Activated CD4-positive, alpha-beta T cell treated with anti-CD3 and anti-CD28 coated beads for 4 hours (primary cell): ENCODE measurements around the gene CAMKK1.

ENCODE experiments used
- DNase-seq, 2 donors: peaks; one replicate each; pipeline ENCODE4 v3.0.0-alpha.2; 2020

CAMKK1 gene

DNA sequence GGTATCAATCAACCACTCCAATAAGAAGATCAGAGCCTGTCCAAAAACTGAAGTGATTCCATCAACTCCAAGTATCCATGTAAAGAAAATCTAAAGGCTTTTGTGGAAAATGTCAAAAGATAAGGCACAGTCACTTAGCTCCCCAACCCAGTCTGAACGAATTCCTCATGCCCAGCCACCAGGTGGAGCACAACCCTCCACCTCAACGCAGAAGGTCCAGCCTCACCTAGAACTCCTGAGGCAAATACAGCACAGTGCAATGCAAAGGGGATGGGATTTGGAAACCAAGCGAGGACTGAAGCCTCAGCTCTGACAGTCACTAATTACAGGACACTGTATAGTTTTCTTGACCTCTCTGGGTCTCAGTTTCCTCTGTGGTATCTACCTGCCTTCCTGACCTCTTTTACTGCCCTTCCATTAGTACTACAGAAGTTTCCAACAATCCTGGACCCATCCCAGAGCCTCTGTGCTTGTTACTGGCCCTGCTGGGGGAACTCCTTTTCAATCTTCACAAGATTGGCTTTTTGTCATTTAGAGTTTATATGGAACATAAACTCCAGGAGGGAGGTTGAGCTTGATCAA, 48.8 kb downstream of the CAMKK1 start:
- peak; percentile 41 to 44 for DNase-seq

DNA sequence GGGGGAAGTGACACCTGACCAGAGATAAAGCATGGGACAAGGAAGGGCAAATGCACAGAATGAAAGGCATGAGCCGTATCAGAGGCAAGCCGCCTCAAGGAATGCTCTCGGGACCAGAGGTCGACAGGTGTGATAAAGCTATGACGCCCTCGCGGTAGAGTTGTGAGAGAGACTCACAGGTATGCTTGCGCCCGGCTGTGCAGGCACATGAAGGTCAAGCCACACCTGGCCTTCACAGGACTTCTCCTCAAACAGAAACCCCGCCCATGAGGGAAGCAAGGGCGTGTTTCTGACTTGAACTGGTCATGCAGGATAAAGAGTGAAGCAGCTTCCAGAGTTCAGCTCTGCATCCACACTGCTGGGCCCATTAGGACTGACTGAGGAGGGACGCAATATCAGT, 54.6 kb downstream of the CAMKK1 start:
- no peak for DNase-seq

DNA sequence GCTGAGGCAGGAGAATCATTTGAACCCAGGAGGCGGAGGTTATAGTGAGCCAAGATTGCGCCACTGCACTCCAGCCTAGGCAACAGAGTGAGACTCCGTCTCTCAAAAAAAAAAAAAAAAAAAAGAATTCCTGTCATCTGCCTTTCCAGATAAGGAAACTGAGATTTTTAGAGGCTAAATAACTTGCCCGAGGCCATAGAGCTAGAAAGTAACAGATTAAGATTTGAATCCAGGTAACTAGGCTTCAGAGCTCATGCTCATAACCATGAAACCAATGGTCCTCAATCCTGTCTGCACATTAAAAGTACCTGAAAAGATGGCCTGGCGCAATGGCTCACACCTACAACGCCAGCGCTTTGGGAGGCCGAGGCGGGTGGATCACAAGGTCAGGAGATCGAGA, 56.3 kb downstream of the CAMKK1 start:
- no peak for DNase-seq

DNA sequence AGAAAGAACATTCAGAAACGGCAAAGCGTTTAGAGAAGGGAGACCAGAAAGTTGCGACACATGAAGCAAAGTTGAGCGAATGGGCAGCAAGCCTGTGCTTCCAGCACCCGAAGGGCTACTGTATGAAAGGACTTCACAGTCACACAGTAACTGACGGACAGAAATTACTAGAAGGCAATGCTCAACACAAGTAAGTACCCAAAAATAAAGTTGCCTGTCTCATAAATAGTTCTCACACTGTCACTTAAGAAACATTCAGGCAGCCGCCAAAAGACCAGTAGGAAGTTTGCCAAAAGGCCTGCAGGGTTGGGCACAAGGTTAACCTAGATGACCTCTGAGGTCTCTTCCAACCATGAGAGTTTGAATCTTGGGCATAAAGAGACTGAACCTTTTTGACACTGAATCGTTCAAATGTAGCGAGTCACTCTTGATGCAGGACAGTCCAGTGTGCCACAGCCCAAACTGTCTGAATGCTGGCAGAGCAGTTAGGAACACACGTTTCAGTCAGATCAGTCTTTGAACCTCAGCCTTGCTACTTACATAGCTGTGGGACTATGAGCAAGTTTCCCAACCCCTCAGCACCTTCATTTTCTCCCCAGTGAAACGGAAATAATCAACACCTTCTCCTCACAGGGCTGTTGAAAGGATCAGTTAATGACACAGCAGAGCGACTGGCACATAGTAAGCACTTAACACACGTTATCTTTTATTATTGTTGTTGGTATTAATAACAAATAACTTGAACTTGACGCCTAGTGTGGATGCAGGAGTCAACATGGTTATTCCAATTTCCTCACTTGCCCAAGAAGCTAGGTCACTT, 57.2 kb downstream of the CAMKK1 start:
- no peak for DNase-seq

DNA sequence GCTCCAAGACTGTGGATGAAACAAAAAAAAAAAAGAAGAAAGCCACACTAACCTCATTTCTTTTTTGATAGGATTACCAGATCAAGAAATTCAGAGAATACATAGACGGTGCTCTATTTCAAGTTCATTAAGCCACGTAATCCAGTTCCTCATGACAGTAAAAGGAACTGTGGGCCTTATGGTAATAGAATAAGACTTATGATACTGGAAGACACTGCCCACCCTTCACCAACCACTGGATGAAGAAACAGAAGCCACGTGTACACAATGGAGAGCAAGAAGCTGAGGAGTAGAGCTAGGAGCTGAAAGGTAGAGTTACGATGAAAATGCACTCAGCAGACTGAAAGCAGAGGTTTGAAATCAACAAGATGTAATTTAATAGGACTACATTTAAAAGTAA, 58.0 kb downstream of the CAMKK1 start:
- no peak for DNase-seq

DNA sequence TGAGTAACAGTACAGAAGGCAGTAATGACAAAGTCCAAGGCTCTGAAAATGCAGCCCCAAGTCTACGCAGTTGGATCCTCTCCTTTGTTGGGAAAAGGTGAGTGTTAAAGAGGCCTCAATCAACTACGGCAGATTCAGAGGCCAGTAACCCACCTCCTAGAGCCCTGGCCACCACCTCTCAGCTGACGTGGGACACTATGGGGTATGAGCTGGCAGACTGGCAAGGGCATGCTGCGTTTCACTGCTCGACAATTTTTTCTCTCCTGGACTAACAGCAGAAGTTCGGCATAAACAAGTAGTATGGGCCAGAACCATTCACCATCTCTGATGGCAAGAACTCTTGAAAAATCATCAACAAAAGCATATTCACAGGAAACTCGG, 64.0 kb downstream of the CAMKK1 start:
- no peak for DNase-seq

DNA sequence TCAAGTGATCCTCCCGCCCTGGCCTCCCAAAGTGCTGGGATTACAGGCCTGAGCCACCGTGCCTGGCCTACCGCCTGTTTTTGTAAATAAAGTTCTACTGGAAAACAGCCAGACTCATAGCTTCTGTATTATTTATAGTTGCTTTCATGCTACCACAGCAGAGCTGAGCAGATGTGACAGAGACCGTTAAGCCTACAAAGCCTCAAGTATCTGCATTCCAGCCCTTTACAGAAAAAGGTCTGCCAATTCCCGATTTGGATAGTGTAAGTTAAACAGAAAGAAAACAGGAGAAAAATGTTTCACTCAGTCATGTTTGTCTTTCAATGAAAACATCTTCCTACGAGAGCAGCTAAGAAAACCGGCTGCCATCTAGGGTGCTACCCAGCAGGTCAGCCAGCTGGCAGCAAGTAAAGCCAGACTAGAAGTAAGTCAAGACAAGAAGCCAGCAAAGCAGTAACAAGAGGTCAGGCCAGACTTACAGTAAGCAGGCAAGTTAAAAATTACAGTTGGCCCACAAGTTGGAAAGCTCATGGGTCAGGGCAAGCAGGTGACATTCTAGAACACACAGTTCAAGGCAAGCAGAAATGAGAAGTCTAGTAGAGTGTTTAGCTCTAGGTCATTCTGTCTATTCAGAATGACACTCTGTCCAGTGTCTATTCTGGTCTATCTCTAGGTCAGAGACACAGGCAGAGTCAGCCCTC, 64.6 kb downstream of the CAMKK1 start:
- no peak for DNase-seq

DNA sequence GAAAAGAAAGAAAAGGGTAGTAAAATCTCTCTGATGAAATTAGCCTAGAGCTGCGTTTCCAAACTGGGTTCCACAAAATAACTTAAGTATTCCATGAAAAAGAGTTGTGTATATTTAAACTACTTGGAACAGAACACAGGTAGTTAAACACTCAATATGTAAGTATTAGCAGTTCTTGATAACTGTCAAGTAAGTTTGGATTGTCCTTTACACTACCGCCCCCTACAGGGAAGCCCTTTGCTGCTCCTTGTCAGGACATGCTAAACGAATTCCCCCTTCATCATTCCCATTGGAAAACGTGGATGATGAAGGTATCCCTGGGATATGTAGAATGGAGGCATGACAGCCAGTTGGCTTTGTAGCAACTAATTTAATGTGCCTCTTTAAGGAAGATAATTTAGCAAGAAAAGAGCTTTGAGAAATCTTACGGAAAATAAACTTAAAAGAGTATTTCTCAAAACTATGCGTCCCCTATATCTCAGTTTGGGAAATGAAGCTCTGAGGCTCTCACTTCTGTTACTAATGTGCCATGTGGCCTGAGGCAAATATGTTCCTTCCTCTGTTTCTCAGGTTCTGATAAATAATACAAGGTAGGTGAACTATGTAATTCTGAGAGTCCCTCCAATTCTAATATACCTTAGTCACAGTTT, 65.6 kb downstream of the CAMKK1 start:
- peak; percentile 67 to 81 for DNase-seq

DNA sequence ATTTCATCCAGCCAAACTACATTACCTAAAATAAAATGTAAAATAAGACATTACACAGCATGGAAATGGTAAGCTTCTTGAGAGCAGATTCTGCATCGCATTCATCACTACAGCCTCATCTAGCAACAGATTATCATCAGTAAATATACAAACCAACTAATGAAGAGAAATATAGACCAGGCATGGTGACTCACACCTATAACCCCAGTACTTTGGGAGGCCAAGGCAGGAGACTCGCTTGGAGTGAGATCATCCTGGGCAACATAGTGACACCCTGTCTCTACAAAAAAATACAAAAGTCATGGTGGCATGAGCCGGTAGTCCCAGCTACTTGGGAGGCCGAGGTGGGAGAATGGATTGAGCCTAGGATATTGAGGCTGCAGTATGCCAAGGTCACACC, 66.7 kb downstream of the CAMKK1 start:
- no peak for DNase-seq

DNA sequence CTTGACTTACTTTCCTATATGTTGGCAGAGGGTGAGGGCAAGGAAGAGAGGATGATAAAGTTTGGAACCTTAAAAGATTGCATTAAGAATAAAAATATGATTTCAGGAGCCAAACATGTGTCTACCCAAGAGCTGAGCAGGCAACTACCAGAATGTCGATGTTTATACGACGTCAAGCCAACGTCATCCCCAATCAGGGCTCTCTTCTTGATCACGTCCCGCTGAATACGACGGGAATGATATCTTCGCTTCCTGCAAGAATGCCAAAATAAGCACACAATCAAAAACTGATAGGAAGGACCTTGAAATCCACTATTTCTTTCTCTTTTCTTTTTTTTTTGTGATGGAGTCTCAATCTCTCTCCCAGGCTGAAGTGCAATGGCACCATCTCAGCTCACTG, 71.8 kb downstream of the CAMKK1 start:
- no peak for DNase-seq

DNA sequence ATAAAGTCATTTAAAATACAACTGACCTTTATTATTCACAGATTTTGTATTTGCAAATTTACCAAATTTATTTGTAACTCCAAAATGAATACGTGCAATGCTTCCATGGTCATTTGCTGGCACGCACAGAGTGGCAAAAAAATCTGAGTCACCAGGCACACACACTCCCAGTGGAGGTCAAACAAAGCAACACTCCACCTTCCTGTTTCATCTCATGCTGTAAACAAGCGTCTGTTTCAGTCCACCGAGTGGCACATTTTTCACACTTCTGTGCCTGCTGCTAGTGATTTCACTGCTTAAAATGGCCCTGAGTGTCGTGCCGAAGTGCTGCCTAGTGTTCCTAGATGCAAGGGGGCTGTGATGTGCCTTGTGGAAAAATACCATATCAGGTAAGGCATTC, 74.1 kb downstream of the CAMKK1 start:
- DNase-seq: no peak

DNA sequence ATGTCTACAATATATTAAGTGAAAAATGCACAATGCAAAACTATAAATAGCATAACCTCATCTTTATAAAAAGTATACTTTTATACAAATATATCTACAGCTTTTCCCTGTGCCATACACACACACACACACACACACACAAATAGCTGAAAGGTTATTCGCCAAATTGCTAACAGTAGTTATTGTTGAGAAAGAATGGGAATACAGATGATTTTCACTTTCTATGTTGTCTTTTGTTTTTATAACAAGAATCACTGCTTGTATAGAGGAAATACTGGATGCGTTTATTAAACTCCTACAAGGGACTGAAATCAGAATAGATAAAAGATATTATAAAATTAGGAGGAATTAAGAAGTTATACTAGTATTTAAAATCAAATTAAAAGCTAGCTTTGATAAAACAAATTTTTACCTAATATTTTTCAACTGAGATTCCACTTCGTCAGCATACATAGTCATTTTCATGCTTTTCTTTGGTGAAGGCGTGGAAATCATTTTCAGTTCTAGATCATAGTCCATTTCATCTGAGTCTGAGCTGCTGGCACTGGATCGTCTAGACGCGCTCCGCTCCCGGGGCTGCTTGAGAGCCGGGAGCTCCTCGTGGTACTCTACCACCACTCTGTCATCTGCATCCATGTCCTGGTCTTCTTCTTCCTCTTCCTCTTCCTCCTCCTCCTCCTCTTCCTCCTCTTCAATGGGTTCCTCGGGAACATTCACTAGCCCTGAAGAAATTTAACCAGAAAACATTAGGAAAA, 74.8 kb downstream of the CAMKK1 start:
- DNase-seq: no peak

DNA sequence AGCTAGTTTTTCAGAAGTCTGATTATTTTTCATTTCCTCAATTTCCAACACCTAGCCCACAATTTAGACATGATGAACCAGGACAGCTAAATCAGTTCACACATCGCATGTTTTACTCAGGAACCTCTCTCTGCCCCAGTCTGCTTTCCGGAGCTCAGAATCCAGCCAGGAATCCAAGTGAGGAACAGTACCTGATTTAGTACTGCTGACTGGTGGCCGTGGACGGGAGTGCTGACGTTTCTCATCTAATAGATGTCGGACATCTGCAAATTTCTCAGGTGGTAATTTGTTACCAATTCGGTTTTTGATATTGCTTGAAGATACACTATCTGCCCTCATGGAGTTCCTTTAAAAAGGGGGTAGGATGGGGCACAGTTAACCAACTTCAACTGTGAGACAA, 76.9 kb downstream of the CAMKK1 start:
- no peak for DNase-seq

DNA sequence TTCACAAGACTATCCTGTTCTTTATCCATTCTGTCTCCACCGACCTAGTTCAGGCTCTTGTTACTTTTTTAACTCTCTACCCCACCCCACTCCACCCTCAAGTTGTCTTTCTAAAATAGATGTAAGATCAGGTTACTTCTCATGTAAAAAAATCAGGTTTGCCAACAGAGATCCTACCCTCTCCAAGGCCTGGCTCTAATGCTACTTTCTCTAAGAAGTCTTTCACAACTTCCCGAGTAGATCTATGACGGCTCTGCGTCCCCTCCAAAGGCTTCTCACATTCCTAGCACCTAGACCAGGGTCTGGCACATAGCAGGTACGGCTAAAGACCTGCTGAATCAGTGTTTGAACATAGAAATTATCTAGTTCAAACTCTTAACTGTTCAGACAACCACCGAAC, 77.7 kb downstream of the CAMKK1 start:
- no peak for DNase-seq

DNA sequence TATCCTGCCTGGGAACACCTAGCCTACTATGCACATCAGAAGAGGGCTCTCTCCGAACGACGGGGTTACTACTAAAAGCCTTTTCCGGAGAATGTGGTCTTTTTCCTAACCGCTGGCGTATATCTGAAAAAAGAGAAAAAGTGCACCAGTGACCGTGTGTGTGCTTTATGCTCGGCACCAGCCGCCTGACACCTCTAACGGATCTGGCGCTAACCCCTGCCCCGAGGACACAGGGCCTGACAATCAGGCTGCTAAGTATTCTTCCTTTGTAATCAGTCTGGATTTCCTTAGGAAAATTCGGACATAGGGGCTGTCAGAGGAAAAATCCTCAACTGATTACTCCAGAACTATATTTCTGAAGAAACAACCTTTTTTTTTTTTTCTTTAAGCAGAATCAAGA, 78.5 kb downstream of the CAMKK1 start:
- DNase-seq: no peak

DNA sequence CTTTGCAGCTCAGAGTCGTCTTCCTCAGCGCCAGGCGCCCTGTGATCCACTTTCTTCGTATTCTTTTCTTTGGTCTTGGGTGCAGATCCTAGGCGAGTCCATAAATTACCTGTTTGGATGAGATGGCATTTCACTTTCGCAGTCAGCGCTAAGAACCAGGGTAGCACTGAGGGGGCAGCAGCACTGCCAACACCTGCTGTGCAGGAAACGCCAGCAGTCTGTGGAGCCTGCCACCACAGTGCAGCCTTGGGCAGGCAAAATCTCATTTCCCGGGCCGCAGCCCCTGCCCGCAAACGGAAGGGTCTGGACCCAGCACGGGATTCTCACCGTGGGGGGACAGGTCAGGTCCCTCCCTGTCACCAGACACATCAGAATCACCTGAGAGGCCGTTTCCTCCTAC, 79.7 kb downstream of the CAMKK1 start:
- no peak for DNase-seq

DNA sequence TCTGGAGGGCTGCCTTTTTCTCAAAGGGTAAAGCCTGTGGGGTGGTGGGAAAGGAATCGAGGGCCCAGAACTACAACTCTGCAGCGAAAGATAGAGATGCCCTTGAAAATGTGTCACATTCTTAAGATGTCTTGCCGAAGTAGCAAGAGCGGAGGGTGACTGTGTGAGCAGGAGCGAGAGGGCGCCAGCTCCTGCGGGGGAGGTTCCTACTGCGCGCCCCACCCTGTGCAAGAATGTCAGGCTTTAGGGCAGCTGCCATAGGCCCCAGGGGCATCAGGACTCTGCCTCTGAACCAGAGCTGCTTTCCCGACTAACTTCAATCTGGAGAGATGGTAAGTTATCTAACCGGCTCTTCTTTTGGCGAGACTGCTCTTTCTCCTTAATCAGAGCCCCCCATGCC, 80.1 kb downstream of the CAMKK1 start:
- DNase-seq: no peak

DNA sequence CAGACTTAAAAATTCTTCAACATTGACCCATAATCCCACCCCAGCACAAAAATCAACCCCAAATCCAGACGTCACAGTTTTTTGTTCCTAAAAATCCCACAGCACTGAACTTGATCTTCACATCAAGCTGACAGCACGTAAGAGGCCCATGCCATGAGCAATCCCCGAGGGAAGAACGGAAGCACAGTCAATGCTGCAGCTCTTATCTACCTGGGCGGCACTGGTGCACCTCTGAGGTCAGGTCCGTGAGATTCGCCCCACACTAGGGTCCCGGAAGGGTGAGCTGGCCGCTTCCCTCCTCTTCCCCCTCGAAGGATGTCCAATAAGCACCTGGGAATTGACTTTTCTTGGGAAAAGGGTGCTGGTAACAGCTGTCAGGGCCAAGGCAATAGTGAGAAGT, 80.6 kb downstream of the CAMKK1 start:
- no peak for DNase-seq
